ENCODE measurements around the gene MAP10. TPM values are rescaled to one million over a fixed set of nuclear protein-coding genes. Genes with fewer than 3 reads are reported as not detected.

Gene MAP10
- total RNA-seq, 1 donor from 2014 or later: 3.6 TPM

GRCh38 chr1:232792949-232793348 is 12.3 kb upstream of the MAP10 start:
- no peaks in the 10 kb centered on the region for H3K36me3 Mint-ChIP-seq (ENCODE audit: insufficient read depth)
- H3K4me1 Mint-ChIP-seq (ENCODE audit: low read depth): peaks cover 7% of the 10 kb centered on the region
- H3K27ac Mint-ChIP-seq: no peak overlapping the region
- no peak for TF ChIP-seq CTCF (IDR thresholded peaks at IDR 0.05; ENCODE audit: unreplicated experiment)
- peaks cover 5% of the 10 kb centered on the region for H3K27me3 Mint-ChIP-seq
- no peak for DNase-seq (ENCODE audit: low spot score, unreplicated experiment)
- H3K4me3 Mint-ChIP-seq (ENCODE audit: low read depth): no peak overlapping the region
- no peaks in the 10 kb centered on the region for H3K9me3 Mint-ChIP-seq (ENCODE audit: low read depth)

- H3K9me3 Mint-ChIP-seq (ENCODE audit: low read depth): no peaks in the 10 kb centered on the region
- H3K36me3 Mint-ChIP-seq (ENCODE audit: insufficient read depth): no peaks in the 10 kb centered on the region
- H3K27ac Mint-ChIP-seq: no peak overlapping the region
- no peak for DNase-seq (ENCODE audit: low spot score, unreplicated experiment)
- H3K27me3 Mint-ChIP-seq: no peaks in the 10 kb centered on the region
- no peak overlapping the region for H3K4me3 Mint-ChIP-seq (ENCODE audit: low read depth)
- no peak for TF ChIP-seq CTCF (IDR thresholded peaks at IDR 0.05; ENCODE audit: unreplicated experiment)
- H3K4me1 Mint-ChIP-seq (ENCODE audit: low read depth): peaks cover 7% of the 10 kb centered on the region
Measured at GRCh38 chr1:232793944-232794343, 11.3 kb upstream of the MAP10 start.

GRCh38 chr1:232795497-232796053 is 9.6 kb upstream of the MAP10 start:
- Mint-ChIP-seq H3K4me1 (ENCODE audit: low read depth) (peaks cover 7% of the 10 kb centered on the region), H3K27ac (no peak overlapping the region), H3K4me3 (ENCODE audit: low read depth) (no peak overlapping the region), H3K27me3 (no peaks in the 10 kb centered on the region), H3K36me3 (ENCODE audit: insufficient read depth) (no peaks in the 10 kb centered on the region), H3K9me3 (ENCODE audit: low read depth) (no peaks in the 10 kb centered on the region)
- TF ChIP-seq CTCF (IDR thresholded peaks at IDR 0.05; ENCODE audit: unreplicated experiment): no peak
- DNase-seq (ENCODE audit: low spot score, unreplicated experiment): no peak

GRCh38 chr1:232797856-232798510 is 7.2 kb upstream of the MAP10 start:
- TF ChIP-seq CTCF (IDR thresholded peaks at IDR 0.05; ENCODE audit: unreplicated experiment): no peak
- H3K9me3 Mint-ChIP-seq (ENCODE audit: low read depth): no peaks in the 10 kb centered on the region
- H3K4me1 Mint-ChIP-seq (ENCODE audit: low read depth): peaks cover 6% of the 10 kb centered on the region
- no peak for DNase-seq (ENCODE audit: low spot score, unreplicated experiment)
- no peaks in the 10 kb centered on the region for H3K27me3 Mint-ChIP-seq
- no peak overlapping the region for H3K27ac Mint-ChIP-seq
- H3K36me3 Mint-ChIP-seq (ENCODE audit: insufficient read depth): no peaks in the 10 kb centered on the region
- no peak overlapping the region for H3K4me3 Mint-ChIP-seq (ENCODE audit: low read depth)

- H3K27ac Mint-ChIP-seq: no peak overlapping the region
- H3K36me3 Mint-ChIP-seq (ENCODE audit: insufficient read depth): no peaks in the 10 kb centered on the region
- peaks cover 2% of the 10 kb centered on the region for H3K4me1 Mint-ChIP-seq (ENCODE audit: low read depth)
- no peak overlapping the region for H3K4me3 Mint-ChIP-seq (ENCODE audit: low read depth)
- no peak for TF ChIP-seq CTCF (IDR thresholded peaks at IDR 0.05; ENCODE audit: unreplicated experiment)
- H3K27me3 Mint-ChIP-seq: no peaks in the 10 kb centered on the region
- no peaks in the 10 kb centered on the region for H3K9me3 Mint-ChIP-seq (ENCODE audit: low read depth)
- no peak for DNase-seq (ENCODE audit: low spot score, unreplicated experiment)
Measured at GRCh38 chr1:232798920-232799319, 6.3 kb upstream of the MAP10 start.
